HepG2 (cell line): ENCODE data around the gene COPS4. TPM values are rescaled to one million over a fixed set of nuclear protein-coding genes. Genes with fewer than 3 reads are reported as not detected.

ENCODE experiments used
- CBX2 ChIP-seq, 2 experiments: fragments of 200-600 bp in 1 of 2; sonication (generic); formaldehyde crosslinking in 1 of 2; IDR thresholded peaks; 2 replicates each; pipeline versions ENCODE4 v1.7.0 to v1.8.1; 2018 to 2022; ENCODE audit warnings: low read depth in 2 of 2, low read length in 1 of 2, mild to moderate bottlenecking in 1 of 2, missing genetic modification reagents in 1 of 2
- ELF3 ChIP-seq: IDR thresholded peaks from 2 replicates; pipeline ENCODE4 v1.6.1; 2016; ENCODE audit warnings: missing genetic modification reagents, missing compliant biosample characterization
- FOXK2 ChIP-seq: fragments of 450-650 bp; IDR thresholded peaks from 2 replicates; pipeline ENCODE4 v1.6.1; 2016
- GMEB1 ChIP-seq: sonication (generic); formaldehyde crosslinking; IDR thresholded peaks from 2 replicates; pipeline ENCODE4 v1.5.1; 2020; ENCODE audit warnings: missing genetic modification reagents, mild to moderate bottlenecking, borderline replicate concordance
- KDM3A ChIP-seq: IDR thresholded peaks from 2 replicates; pipeline ENCODE4 v1.6.1; 2018; ENCODE audit warnings: low read depth, missing compliant biosample characterization
- KLF13 ChIP-seq: sonication (generic); formaldehyde crosslinking; IDR thresholded peaks from 2 replicates; pipeline ENCODE4 v1.4.0; 2020; ENCODE audit warnings: mild to moderate bottlenecking, missing genetic modification reagents
- KLF16 ChIP-seq, 2 experiments: sonication (generic) in 1 of 2; formaldehyde crosslinking in 1 of 2; IDR thresholded peaks; 2 replicates each; pipeline versions ENCODE4 v1.6.1 to v1.8.0; 2016 to 2023; ENCODE audit warnings: missing genetic modification reagents in 2 of 2, missing compliant biosample characterization in 1 of 2
- MATR3 ChIP-seq: sonication (generic); formaldehyde crosslinking; IDR thresholded peaks from 2 replicates; pipeline ENCODE4 v1.4.0; 2020; ENCODE audit warnings: missing genetic modification reagents
- MTA1 ChIP-seq: sonication (generic); formaldehyde crosslinking; IDR thresholded peaks from 2 replicates; pipeline ENCODE4 v1.4.0; 2020; ENCODE audit warnings: missing genetic modification reagents, mild to moderate bottlenecking, borderline replicate concordance
- PRDM4 ChIP-seq: sonication (generic); formaldehyde crosslinking; IDR thresholded peaks from 2 replicates; pipeline ENCODE4 v1.9.0; 2021; ENCODE audit warnings: missing genetic modification reagents, borderline replicate concordance
- PRMT3 ChIP-seq: sonication (generic); formaldehyde crosslinking; IDR thresholded peaks from 2 replicates; pipeline ENCODE4 v1.8.1; 2022; ENCODE audit warnings: low read depth, mild to moderate bottlenecking, moderate library complexity, missing genetic modification reagents, borderline replicate concordance
- PRPF4 ChIP-seq: fragments of 200-400 bp; formaldehyde crosslinking; IDR thresholded peaks from 2 replicates; pipeline ENCODE4 v1.6.1; 2016; ENCODE audit warnings: low read length, low read depth; ENCODE audit not compliant: poor library complexity, severe bottlenecking
- RAD51 ChIP-seq: fragments of 450-650 bp; IDR thresholded peaks from 2 replicates; pipeline ENCODE4 v1.6.1; 2016; ENCODE audit warnings: borderline replicate concordance
- RORA ChIP-seq: sonication (generic); formaldehyde crosslinking; IDR thresholded peaks from 2 replicates; pipeline ENCODE4 v1.5.0; 2020; ENCODE audit warnings: mild to moderate bottlenecking, missing genetic modification reagents, moderate library complexity
- TBX3 ChIP-seq: fragments of 450-650 bp; IDR thresholded peaks from 2 replicates; pipeline ENCODE4 v1.6.1; 2017; ENCODE audit warnings: antibody characterized with exemption, mild to moderate bottlenecking, inconsistent platforms, borderline replicate concordance
- TOE1 ChIP-seq: sonication (generic); formaldehyde crosslinking; IDR thresholded peaks from 2 replicates; pipeline ENCODE4 v1.4.0; 2020; ENCODE audit warnings: mild to moderate bottlenecking, missing genetic modification reagents
- U2AF1 ChIP-seq: fragments of 200-400 bp; formaldehyde crosslinking; optimal IDR thresholded peaks from 2 replicates; pipeline ENCODE3; 2017; ENCODE audit warnings: mild to moderate bottlenecking, low read depth, low read length
- ZBTB14 ChIP-seq: sonication (generic); formaldehyde crosslinking; IDR thresholded peaks from 2 replicates; pipeline ENCODE4 v1.4.0; 2020; ENCODE audit warnings: missing genetic modification reagents
- ZNF138 ChIP-seq: sonication (generic); formaldehyde crosslinking; IDR thresholded peaks from 2 replicates; pipeline ENCODE4 v1.5.0; 2020; ENCODE audit warnings: mild to moderate bottlenecking, low read depth, missing genetic modification reagents
- ZNF33B ChIP-seq: sonication (generic); formaldehyde crosslinking; IDR thresholded peaks from 2 replicates; pipeline ENCODE4 v1.5.1; 2020; ENCODE audit warnings: mild to moderate bottlenecking, missing genetic modification reagents
- ZNF503 ChIP-seq: sonication (generic); formaldehyde crosslinking; IDR thresholded peaks from 2 replicates; pipeline ENCODE4 v1.4.0; 2020; ENCODE audit warnings: missing genetic modification reagents
- ZNF550 ChIP-seq: sonication (generic); formaldehyde crosslinking; IDR thresholded peaks from 2 replicates; pipeline ENCODE4 v1.4.0; 2020; ENCODE audit warnings: mild to moderate bottlenecking, missing genetic modification reagents, borderline replicate concordance
- ZNF839 ChIP-seq: sonication (generic); formaldehyde crosslinking; IDR thresholded peaks from 2 replicates; pipeline ENCODE4 v1.4.0; 2020; ENCODE audit warnings: missing genetic modification reagents, mild to moderate bottlenecking, borderline replicate concordance
- polyA plus RNA-seq, 8 experiments: library from polyadenylated mRNA; depleted of rRNA in 3 of 8; stranded (reverse) in 7 of 8; unstranded in 1 of 8; fragments of >200 nt; fragmentation: Illumina TruSeq in 4 of 8; extraction: Trizol in 4 of 8; gene quantifications; 2 replicates each; pipeline versions ENCODE4 v1.2.1 to v1.2.3, GENCODE V29; 2011 to 2016; ENCODE audit warnings: low read depth in 4 of 8, missing spikeins in 1 of 8, mixed read lengths in 1 of 8; ENCODE audit not compliant: insufficient read depth in 1 of 8
- total RNA-seq, 5 experiments: library from RNA; depleted of rRNA; stranded (reverse); fragments of >200 nt; fragmentation: Illumina TruSeq; extraction: Trizol; gene quantifications; 2 replicates each; pipeline ENCODE4 v1.2.3, GENCODE V29; 2016; ENCODE audit warnings: low read depth in 1 of 5

COPS4 gene
- total and polyA plus RNA-seq, 2 of the 13 experiments (the other 11 are each of a cell fraction or from before 2014, with no cell fraction given): 28.8 to 52.5 TPM

- TF ChIP-seq PRPF4 (no peak), KDM3A (peak; percentile 87), U2AF1 (peak; percentile 39), CBX2 (IDR thresholded peaks at IDR 0.05; ENCODE audit: low read depth, low read length) (no peak), CBX2 (CRISPR knock-in tag; IDR thresholded peaks at IDR 0.05; ENCODE audit: low read depth) (no peak), ZNF138 (CRISPR knock-in tag) (no peak), KLF13 (CRISPR knock-in tag) (no peak), MATR3 (CRISPR knock-in tag) (no peak), RORA (CRISPR knock-in tag) (no peak), KLF16 (CRISPR knock-in tag; IDR thresholded peaks at IDR 0.05) (peak in 1 of 2 experiments; percentile 72; a peak in 1 of 4 replicates), RAD51 (peak; percentile 83), FOXK2 (peak; percentile 97), TOE1 (CRISPR knock-in tag) (no peak), ELF3 (peak; percentile 89), GMEB1 (CRISPR knock-in tag) (peak; percentile 91), TBX3 (peak; percentile 90; the same call in 1 of the 2 replicates), ZNF33B (CRISPR knock-in tag) (no peak), ZBTB14 (CRISPR knock-in tag) (no peak), PRMT3 (CRISPR knock-in tag) (no peak), MTA1 (CRISPR knock-in tag) (0 out of 2 replicates have a peak, but pooled peaks have one; percentile 60), PRDM4 (CRISPR knock-in tag) (no peak), ZNF550 (CRISPR knock-in tag) (no peak), ZNF503 (peak; percentile 54; the same call in 1 of the 2 replicates), ZNF839 (CRISPR knock-in tag) (no peak)
Observed at GRCh38 chr4:83012687-83013419, 22.1 kb upstream of the COPS4 start (continued).
